ENCODE measurements around the gene PLB1.

The PLB1 gene

GRCh38 chr2:28526527-28527132, 30.8 kb downstream of the PLB1 start:
- DNase-seq (ENCODE audit: low spot score), result no peak
- no peak overlapping the region for H2BK120ac ChIP-seq (ENCODE audit: low read depth, low read length)
- no peak overlapping the region for H3K4me3 ChIP-seq (ENCODE audit: low read length in 2 of 2)
- H3K27me3 ChIP-seq (ENCODE audit: control insufficient read depth in 3 of 3, insufficient read depth in 3 of 3, low read depth in 1 of 3, low read length in 3 of 3), result peaks cover 0 to 51% (median 0%) of the 10 kb centered on the region in 3 experiments
- H3K9me3 ChIP-seq (replicated peaks in 1 of 2; ENCODE audit: control insufficient read depth in 2 of 2, insufficient read depth in 1 of 2, low read depth in 1 of 2, low read length in 2 of 2), result no peaks in the 10 kb centered on the region
- no peak overlapping the region for H3K4ac ChIP-seq (ENCODE audit: low read length)
- H3K18ac ChIP-seq (ENCODE audit: low read length), result no peak overlapping the region
- no peak overlapping the region for H3K14ac ChIP-seq (ENCODE audit: low read length)
- H3K9ac ChIP-seq (ENCODE audit: low read depth, low read length, poor library complexity), result no peak overlapping the region
- no peak overlapping the region for H2BK5ac ChIP-seq (ENCODE audit: low read length)
- H3K79me1 ChIP-seq (ENCODE audit: low read depth, low read length), result no peaks in the 10 kb centered on the region
- no peak overlapping the region for H2AK5ac ChIP-seq (ENCODE audit: low read depth, low read length)
- H3K27ac ChIP-seq (replicated peaks; ENCODE audit: low read length), result no peak overlapping the region
- H2AFZ ChIP-seq (ENCODE audit: low read length), result no peak overlapping the region
- WGBS, 2 donors (ENCODE audit: extremely low coverage in 2 of 2, insufficient read length in 2 of 2, insufficient replicate concordance in 1 of 2), result no CpG with 5 or more reads among the region's 8 CpGs
- H2BK15ac ChIP-seq (ENCODE audit: low read length), result no peak overlapping the region
- H4K91ac ChIP-seq (ENCODE audit: low read depth, low read length, poor library complexity), result no peak overlapping the region
- H2BK12ac ChIP-seq (ENCODE audit: low read length), result no peak overlapping the region
- H3K4me2 ChIP-seq (ENCODE audit: insufficient read depth, low read length, poor library complexity, severe bottlenecking), result no peak overlapping the region
- H3K23ac ChIP-seq (ENCODE audit: low read depth, low read length, poor library complexity), result no peak overlapping the region
- H3K36me3 ChIP-seq (replicated peaks in 1 of 2; ENCODE audit: control insufficient read depth in 2 of 2, insufficient read depth in 2 of 2, low read length in 2 of 2), result no peaks in the 10 kb centered on the region
- peaks cover 7 to 23% of the 10 kb centered on the region in 2 donors for H3K4me1 ChIP-seq (ENCODE audit: control insufficient read depth in 2 of 2, insufficient read depth in 1 of 2, low read depth in 1 of 2, low read length in 2 of 2)
- no peak overlapping the region for H4K8ac ChIP-seq (ENCODE audit: low read depth, low read length)

GRCh38 chr2:28527196-28527595, 31.3 kb downstream of the PLB1 start:
- WGBS, 2 donors (ENCODE audit: extremely low coverage in 2 of 2, insufficient read length in 2 of 2, insufficient replicate concordance in 1 of 2), result no CpG with 5 or more reads among the region's 4 CpGs
- H2BK12ac ChIP-seq (ENCODE audit: low read length), result no peak overlapping the region
- H3K36me3 ChIP-seq (replicated peaks in 1 of 2; ENCODE audit: control insufficient read depth in 2 of 2, insufficient read depth in 2 of 2, low read length in 2 of 2), result no peaks in the 10 kb centered on the region
- no peak for DNase-seq (ENCODE audit: low spot score)
- H3K14ac ChIP-seq (ENCODE audit: low read length), result no peak overlapping the region
- H4K8ac ChIP-seq (ENCODE audit: low read depth, low read length), result no peak overlapping the region
- H3K4me3 ChIP-seq (ENCODE audit: low read length in 2 of 2), result no peak overlapping the region
- H3K4me1 ChIP-seq (ENCODE audit: control insufficient read depth in 2 of 2, insufficient read depth in 1 of 2, low read depth in 1 of 2, low read length in 2 of 2), result peaks cover 5 to 18% of the 10 kb centered on the region in 2 donors
- H2BK120ac ChIP-seq (ENCODE audit: low read depth, low read length), result no peak overlapping the region
- no peak overlapping the region for H3K9ac ChIP-seq (ENCODE audit: low read depth, low read length, poor library complexity)
- no peak overlapping the region for H3K4ac ChIP-seq (ENCODE audit: low read length)
- H3K23ac ChIP-seq (ENCODE audit: low read depth, low read length, poor library complexity), result no peak overlapping the region
- H2BK15ac ChIP-seq (ENCODE audit: low read length), result no peak overlapping the region
- no peak overlapping the region for H3K27ac ChIP-seq (replicated peaks; ENCODE audit: low read length)
- H3K27me3 ChIP-seq (ENCODE audit: control insufficient read depth in 3 of 3, insufficient read depth in 3 of 3, low read depth in 1 of 3, low read length in 3 of 3), result peaks cover 0 to 51% (median 0%) of the 10 kb centered on the region in 3 experiments
- no peaks in the 10 kb centered on the region for H3K79me1 ChIP-seq (ENCODE audit: low read depth, low read length)
- H3K18ac ChIP-seq (ENCODE audit: low read length), result no peak overlapping the region
- no peak overlapping the region for H2AFZ ChIP-seq (ENCODE audit: low read length)
- no peak overlapping the region for H4K91ac ChIP-seq (ENCODE audit: low read depth, low read length, poor library complexity)
- no peaks in the 10 kb centered on the region for H3K9me3 ChIP-seq (replicated peaks in 1 of 2; ENCODE audit: control insufficient read depth in 2 of 2, insufficient read depth in 1 of 2, low read depth in 1 of 2, low read length in 2 of 2)
- H2BK5ac ChIP-seq (ENCODE audit: low read length), result no peak overlapping the region
- H2AK5ac ChIP-seq (ENCODE audit: low read depth, low read length), result no peak overlapping the region
- H3K4me2 ChIP-seq (ENCODE audit: insufficient read depth, low read length, poor library complexity, severe bottlenecking), result no peak overlapping the region

- H3K4me1 ChIP-seq (ENCODE audit: control insufficient read depth in 2 of 2, insufficient read depth in 1 of 2, low read depth in 1 of 2, low read length in 2 of 2), result peaks cover 3 to 8% of the 10 kb centered on the region in 2 donors
- H4K91ac ChIP-seq (ENCODE audit: low read depth, low read length, poor library complexity), result no peak overlapping the region
- no peak overlapping the region for H3K4me3 ChIP-seq (ENCODE audit: low read length in 2 of 2)
- no peak overlapping the region for H4K8ac ChIP-seq (ENCODE audit: low read depth, low read length)
- no peak overlapping the region for H3K14ac ChIP-seq (ENCODE audit: low read length)
- peaks cover 0 to 53% (median 0%) of the 10 kb centered on the region in 3 experiments for H3K27me3 ChIP-seq (ENCODE audit: control insufficient read depth in 3 of 3, insufficient read depth in 3 of 3, low read depth in 1 of 3, low read length in 3 of 3)
- no peak overlapping the region for H3K4ac ChIP-seq (ENCODE audit: low read length)
- no peak overlapping the region for H2BK15ac ChIP-seq (ENCODE audit: low read length)
- H2BK12ac ChIP-seq (ENCODE audit: low read length), result no peak overlapping the region
- no peak for DNase-seq (ENCODE audit: low spot score)
- no peaks in the 10 kb centered on the region for H3K36me3 ChIP-seq (replicated peaks in 1 of 2; ENCODE audit: control insufficient read depth in 2 of 2, insufficient read depth in 2 of 2, low read length in 2 of 2)
- no peak overlapping the region for H2BK5ac ChIP-seq (ENCODE audit: low read length)
- H2AK5ac ChIP-seq (ENCODE audit: low read depth, low read length), result no peak overlapping the region
- no CpG with 5 or more reads among the region's 4 CpGs for WGBS, 2 donors (ENCODE audit: extremely low coverage in 2 of 2, insufficient read length in 2 of 2, insufficient replicate concordance in 1 of 2)
- peak overlapping the region; percentile 28 for H3K18ac ChIP-seq (ENCODE audit: low read length)
- H3K79me1 ChIP-seq (ENCODE audit: low read depth, low read length), result no peaks in the 10 kb centered on the region
- no peak overlapping the region for H3K4me2 ChIP-seq (ENCODE audit: insufficient read depth, low read length, poor library complexity, severe bottlenecking)
- H3K23ac ChIP-seq (ENCODE audit: low read depth, low read length, poor library complexity), result no peak overlapping the region
- H2BK120ac ChIP-seq (ENCODE audit: low read depth, low read length), result no peak overlapping the region
- no peak overlapping the region for H3K27ac ChIP-seq (replicated peaks; ENCODE audit: low read length)
- no peak overlapping the region for H3K9ac ChIP-seq (ENCODE audit: low read depth, low read length, poor library complexity)
- H3K9me3 ChIP-seq (replicated peaks in 1 of 2; ENCODE audit: control insufficient read depth in 2 of 2, insufficient read depth in 1 of 2, low read depth in 1 of 2, low read length in 2 of 2), result no peaks in the 10 kb centered on the region
- H2AFZ ChIP-seq (ENCODE audit: low read length), result peak overlapping the region; percentile 80
Observed at GRCh38 chr2:28528206-28528605, 32.3 kb downstream of the PLB1 start.

- no peak overlapping the region for H2BK15ac ChIP-seq (ENCODE audit: low read length)
- no peak overlapping the region for H3K4me2 ChIP-seq (ENCODE audit: insufficient read depth, low read length, poor library complexity, severe bottlenecking)
- no peak overlapping the region for H2AK5ac ChIP-seq (ENCODE audit: low read depth, low read length)
- no peak overlapping the region for H2AFZ ChIP-seq (ENCODE audit: low read length)
- H3K79me1 ChIP-seq (ENCODE audit: low read depth, low read length), result no peaks in the 10 kb centered on the region
- H3K27ac ChIP-seq (replicated peaks; ENCODE audit: low read length), result no peak overlapping the region
- peaks cover 0 to 33% (median 0%) of the 10 kb centered on the region in 3 experiments for H3K27me3 ChIP-seq (ENCODE audit: control insufficient read depth in 3 of 3, insufficient read depth in 3 of 3, low read depth in 1 of 3, low read length in 3 of 3)
- no peak overlapping the region for H2BK120ac ChIP-seq (ENCODE audit: low read depth, low read length)
- H3K36me3 ChIP-seq (replicated peaks in 1 of 2; ENCODE audit: control insufficient read depth in 2 of 2, insufficient read depth in 2 of 2, low read length in 2 of 2), result no peaks in the 10 kb centered on the region
- no peak overlapping the region for H3K9ac ChIP-seq (ENCODE audit: low read depth, low read length, poor library complexity)
- no peak overlapping the region for H3K4ac ChIP-seq (ENCODE audit: low read length)
- no peak overlapping the region for H2BK5ac ChIP-seq (ENCODE audit: low read length)
- H2BK12ac ChIP-seq (ENCODE audit: low read length), result no peak overlapping the region
- peaks cover 0 to 7% of the 10 kb centered on the region in 2 donors for H3K4me1 ChIP-seq (ENCODE audit: control insufficient read depth in 2 of 2, insufficient read depth in 1 of 2, low read depth in 1 of 2, low read length in 2 of 2)
- no CpG with 5 or more reads among the region's 3 CpGs for WGBS, 2 donors (ENCODE audit: extremely low coverage in 2 of 2, insufficient read length in 2 of 2, insufficient replicate concordance in 1 of 2)
- no peak overlapping the region for H3K18ac ChIP-seq (ENCODE audit: low read length)
- no peak overlapping the region for H4K8ac ChIP-seq (ENCODE audit: low read depth, low read length)
- no peak overlapping the region for H4K91ac ChIP-seq (ENCODE audit: low read depth, low read length, poor library complexity)
- H3K14ac ChIP-seq (ENCODE audit: low read length), result no peak overlapping the region
- no peak for DNase-seq (ENCODE audit: low spot score)
- H3K9me3 ChIP-seq (replicated peaks in 1 of 2; ENCODE audit: control insufficient read depth in 2 of 2, insufficient read depth in 1 of 2, low read depth in 1 of 2, low read length in 2 of 2), result no peaks in the 10 kb centered on the region
- H3K4me3 ChIP-seq (ENCODE audit: low read length in 2 of 2), result no peak overlapping the region
- H3K23ac ChIP-seq (ENCODE audit: low read depth, low read length, poor library complexity), result no peak overlapping the region
Observed at GRCh38 chr2:28530782-28531181, 34.9 kb downstream of the PLB1 start.
